Motor neuron (in vitro differentiated cells): ENCODE measurements around the gene EIF4A3. TPM values are rescaled to one million over a fixed set of nuclear protein-coding genes. Genes with fewer than 3 reads are reported as not detected.
"Not testable (repeated sequence)": the region's sequence is repeated elsewhere in the genome, so short reads cannot be mapped to it uniquely, and the experiment has no call there.

Source experiments
- ATAC-seq, 8 experiments: fragments of 200-7000 bp; cut with Tn5 transposase; replicated peaks in 6 of 8; 2 replicates each; pipeline ENCODE4 v1.8.0; 2021; ENCODE audit warnings: mild to moderate bottlenecking in 8 of 8, moderate library complexity in 8 of 8
- H3K27ac ChIP-seq, 2 donors: fragments of 250-450 bp; sonication (Bioruptor Pico); 2 replicates each; pipeline ENCODE4 v1.9.0; 2021; ENCODE audit warnings: antibody characterized with exemption in 2 of 2, mild to moderate bottlenecking in 2 of 2, moderate library complexity in 1 of 2
- H3K4me1 ChIP-seq, 2 donors: fragments of 250-450 bp; sonication (Bioruptor Pico); replicated peaks in 1 of 2; 2 replicates each; pipeline ENCODE4 v1.6.1; 2021; ENCODE audit warnings: antibody characterized with exemption in 2 of 2, mild to moderate bottlenecking in 2 of 2, moderate library complexity in 1 of 2
- H3K4me3 ChIP-seq, 5 donors: fragments of 250-450 bp; sonication (Bioruptor Pico); 2 replicates each; pipeline ENCODE4 v1.9.0; 2021; ENCODE audit warnings: antibody characterized with exemption in 5 of 5, mild to moderate bottlenecking in 5 of 5, moderate library complexity in 4 of 5
- WGBS, 10 experiments: fragments of 450-650 bp; shearing (Covaris generic); methylation state at CpG; one replicate each; pipeline ENCODE4 v1.0.0; 2022; 5-methylcytosine and 5-hydroxymethylcytosine counted together
- in situ Hi-C, 9 experiments: fragments of 400-800 bp; cut with MboI; loops; one replicate each; pipeline ENCODE4 v1.15.0; 2021; ENCODE audit warnings: low sequenced_read_pairs in 9 of 9, low pct_unique_long_range_greater_than_20kb in 2 of 9; ENCODE audit not compliant: unreplicated experiment in 9 of 9
- total RNA-seq, 8 experiments: library from RNA; unstranded; fragments of 300-600 nt; gene quantifications; 2 replicates each; pipeline versions ENCODE4 v1.2.3 to v1.2.4, GENCODE V29; 2022

Gene EIF4A3
- total RNA-seq, 8 experiments from 2014 or later: 63.4 to 192 (median 95.1) TPM

DNA sequence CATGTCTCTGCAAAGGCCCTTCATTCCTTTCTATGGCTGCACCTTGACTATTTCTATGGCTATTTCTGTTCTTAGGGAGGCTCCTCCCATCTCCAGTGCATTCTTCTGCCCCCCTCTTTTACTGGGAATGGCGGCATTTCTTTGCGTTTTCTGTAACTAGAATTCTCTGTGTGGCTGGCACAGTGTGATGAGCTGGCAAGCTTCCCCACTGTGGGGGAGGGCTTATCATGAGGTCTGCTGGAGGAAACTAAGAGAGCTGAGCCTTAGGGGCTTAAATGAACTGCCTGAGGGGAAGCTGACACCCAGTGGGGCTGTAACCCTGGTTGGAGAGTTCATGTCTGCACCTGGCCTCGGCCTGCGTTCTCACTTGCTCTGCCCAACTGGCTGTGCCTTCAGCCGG, 21.4 kb upstream of the EIF4A3 start:
- peak in 1 of 8 experiments; percentile 70 for ATAC-seq
- no peak overlapping the region for H3K27ac ChIP-seq
- 25 to 100% (median 69%) methylated on average over 2 to 5 of the region's 5 CpGs; no CpG with 5 or more reads in 2 of the 10 experiments for WGBS, 10 experiments

DNA sequence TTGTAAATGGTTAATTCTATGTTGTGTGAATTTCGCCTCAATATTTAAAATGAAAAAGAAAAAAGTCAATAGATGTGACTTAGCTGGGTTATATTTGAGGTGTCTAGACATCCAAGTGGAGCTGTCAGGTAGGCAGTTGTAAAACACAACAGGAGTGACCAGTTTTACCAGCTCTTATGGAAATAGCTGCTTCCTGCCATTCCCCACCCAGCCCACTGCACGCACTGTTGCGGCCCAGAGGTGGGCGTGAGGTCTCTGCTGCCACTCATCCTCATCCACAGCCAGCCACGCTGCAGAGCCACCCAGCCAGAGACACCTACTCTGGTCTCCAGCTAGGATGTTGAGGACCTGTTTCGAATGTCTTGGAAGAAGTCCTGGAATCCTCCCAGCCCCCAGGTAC, 19.5 kb upstream of the EIF4A3 start:
- WGBS, 10 experiments: 55 to 100% (median 100%) methylated on average over 1 to 4 of the region's 6 CpGs; no CpG with 5 or more reads in 7 of the 10 experiments
- in situ Hi-C loops: no loop called here
- Histone ChIP-seq H3K4me3 (no peak overlapping the region), H3K27ac (no peak overlapping the region), H3K4me1 (peaks cover 5% of the 10 kb centered on the region in 2 donors)
- ATAC-seq: no peak

More for the DNA sequence above, 21.4 kb upstream of the EIF4A3 start:
- Histone ChIP-seq H3K4me3 (no peak overlapping the region), H3K4me1 (peaks cover 0 to 5% of the 10 kb centered on the region in 2 donors)
- in situ Hi-C loops: no loop called here

DNA sequence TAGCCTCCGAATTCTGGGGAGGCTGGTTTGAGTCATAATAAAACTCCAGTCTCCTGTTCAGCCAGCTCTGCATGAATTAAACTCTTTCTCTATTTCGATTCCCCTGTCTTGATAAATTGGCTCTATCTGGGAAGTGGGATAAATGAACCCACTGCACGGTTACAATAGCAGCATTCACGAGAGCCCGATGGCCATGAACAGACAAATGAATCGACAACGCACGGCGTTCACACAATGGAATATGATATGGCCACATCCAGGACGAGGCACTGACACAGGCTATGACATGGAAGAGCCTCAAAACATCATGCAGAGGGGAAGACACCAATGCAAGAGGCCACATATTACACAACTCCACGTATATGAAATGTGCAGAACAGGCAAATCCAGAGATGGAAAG, 17.3 kb upstream of the EIF4A3 start:
- Histone ChIP-seq H3K4me1 (peaks cover 18 to 23% of the 10 kb centered on the region in 2 donors), H3K27ac (no peak overlapping the region), H3K4me3 (no peak overlapping the region)
- no peak for ATAC-seq
- 47 to 93% (median 73%) methylated on average over 3 to 11 of the region's 11 CpGs; no CpG with 5 or more reads in 3 of the 10 experiments for WGBS, 10 experiments
- in situ Hi-C loops: no loop called here

DNA sequence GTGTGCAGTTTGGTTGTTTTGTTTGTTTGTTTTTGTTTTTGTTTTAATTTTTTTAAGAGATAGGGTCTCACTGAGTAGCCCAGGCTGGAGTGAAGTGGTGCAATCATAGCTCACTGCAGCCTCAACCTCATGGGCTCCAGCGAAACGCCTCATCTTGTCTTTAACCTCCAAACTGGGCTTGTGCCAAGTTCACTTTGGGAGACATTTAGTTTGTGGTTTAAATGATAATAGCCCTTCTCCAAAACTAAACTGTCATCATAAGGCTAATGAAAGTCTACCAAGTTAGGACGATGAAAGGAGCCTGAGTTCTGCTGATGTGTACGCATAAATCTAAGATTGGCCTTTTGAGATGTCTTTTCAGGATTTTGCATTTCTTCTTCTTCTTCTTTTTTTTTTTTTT, 16.4 kb upstream of the EIF4A3 start:
- 70 to 100% (median 90%) methylated on average over 2 to 4 of the region's 4 CpGs; no CpG with 5 or more reads in 1 of the 10 experiments for WGBS, 10 experiments
- Histone ChIP-seq H3K4me3 (no peak overlapping the region), H3K27ac (no peak overlapping the region), H3K4me1 (peaks cover 16 to 23% of the 10 kb centered on the region in 2 donors)
- ATAC-seq: no peak
- in situ Hi-C loops: no loop called here

DNA sequence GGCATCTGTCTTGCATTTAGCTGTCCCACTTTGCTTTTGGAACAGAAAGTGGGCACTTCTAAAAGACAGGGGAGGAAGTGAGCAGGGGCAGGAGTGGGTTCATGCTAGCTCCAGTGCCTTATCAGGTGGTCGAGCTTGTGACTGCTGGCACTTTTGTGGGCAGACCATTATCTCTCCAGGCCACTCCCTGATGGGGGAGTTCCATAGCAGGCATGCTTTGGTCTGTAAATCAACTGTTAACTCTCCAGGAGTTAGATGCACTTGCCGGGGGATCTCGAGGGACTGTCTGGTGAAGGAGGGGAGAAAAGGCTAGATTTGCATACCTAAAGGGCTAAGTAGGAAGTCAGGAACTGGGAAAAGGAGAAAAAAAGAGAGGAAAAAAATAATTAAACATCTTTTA, 13.6 kb upstream of the EIF4A3 start:
- ATAC-seq: peak in 7 of 8 experiments; percentile 13 to 59 (median 33)
- no peak overlapping the region for H3K4me3 ChIP-seq
- peaks cover 13 to 23% of the 10 kb centered on the region in 2 donors for H3K4me1 ChIP-seq
- H3K27ac ChIP-seq: peak overlapping the region; percentile 61 to 68
- WGBS, 10 experiments: 0 to 72% (median 15%) methylated on average over 1 to 3 of the region's 3 CpGs; no CpG with 5 or more reads in 2 of the 10 experiments
- in situ Hi-C loops: no loop called here

DNA sequence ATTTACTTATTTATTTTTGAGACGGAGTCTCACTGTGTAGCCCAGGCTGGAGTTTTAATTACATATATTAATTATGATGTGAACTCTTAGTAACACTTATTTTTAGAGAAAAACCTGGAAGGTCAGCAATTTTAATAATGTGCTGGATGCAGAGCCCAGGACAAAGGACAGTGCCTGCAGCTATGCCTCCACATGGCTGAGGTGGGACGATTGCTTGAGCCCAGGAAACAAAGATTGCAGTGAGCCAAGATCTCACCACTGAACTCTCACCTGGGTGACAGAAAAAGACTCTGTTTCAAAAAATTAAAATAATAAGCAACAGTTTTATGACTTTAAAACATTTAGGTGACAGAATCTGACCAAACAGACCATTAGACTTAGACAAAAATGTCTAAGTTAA, 11.9 kb upstream of the EIF4A3 start:
- WGBS, 10 experiments: 57 to 100% (median 71%) methylated on average over 1 to 2 of the region's 2 CpGs; no CpG with 5 or more reads in 1 of the 10 experiments
- no peak overlapping the region for H3K4me3 ChIP-seq
- no peak for ATAC-seq
- no peak overlapping the region for H3K27ac ChIP-seq
- peaks cover 16 to 28% of the 10 kb centered on the region in 2 donors for H3K4me1 ChIP-seq
- in situ Hi-C loops: no loop called here

DNA sequence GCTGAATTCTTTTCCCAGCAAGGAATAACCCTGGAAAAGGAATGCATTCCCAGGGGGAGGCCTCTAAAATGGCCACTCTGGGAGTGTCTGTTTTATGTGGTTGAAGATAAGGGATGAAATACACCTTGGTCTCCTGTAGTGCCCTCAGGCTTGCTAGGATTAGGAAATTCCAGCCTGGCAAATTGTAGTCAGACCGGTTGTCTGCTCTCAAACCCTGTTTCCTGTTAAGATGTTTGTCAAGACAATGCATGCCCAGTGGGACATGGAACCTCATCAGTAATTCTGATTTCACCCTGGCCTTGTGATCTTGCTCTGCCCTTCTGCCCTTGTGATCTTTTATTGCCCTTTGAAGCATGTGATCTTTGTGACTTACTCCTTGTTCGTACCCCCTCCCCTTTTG, 8.7 kb upstream of the EIF4A3 start:
- ATAC-seq, in situ Hi-C loops, H3K4me3 ChIP-seq, H3K27ac ChIP-seq: not testable (repeated sequence)
- peaks cover 17 to 20% of the 10 kb centered on the region in 2 donors for H3K4me1 ChIP-seq
- 23 to 67% (median 29%) methylated on average over 1 to 2 of the region's 2 CpGs; no CpG with 5 or more reads in 4 of the 10 experiments for WGBS, 10 experiments

DNA sequence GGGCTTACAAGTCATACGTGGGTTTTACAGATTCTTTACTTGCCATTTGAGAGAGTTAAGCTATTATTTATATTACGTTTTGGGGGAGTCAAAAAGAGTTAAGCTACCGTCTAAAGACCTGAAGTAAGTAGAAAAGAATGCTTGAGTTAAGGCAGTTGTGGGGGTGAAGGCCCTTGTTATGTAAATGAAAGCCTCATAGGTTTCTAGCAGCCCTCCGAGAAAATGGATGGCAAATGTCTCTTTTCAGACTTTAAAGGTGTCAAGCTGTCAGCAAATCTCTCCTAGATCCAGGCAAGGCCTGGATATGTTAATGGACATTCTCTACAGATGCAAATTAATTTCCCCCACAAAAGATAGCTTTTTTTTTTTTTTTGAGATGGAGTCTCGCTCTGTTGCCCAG, 7.2 kb upstream of the EIF4A3 start:
- Histone ChIP-seq H3K4me1 (peaks cover 11% of the 10 kb centered on the region in 2 donors), H3K4me3 (no peak overlapping the region), H3K27ac (peak overlapping the region in 1 of 2 donors; percentile 6)
- 11 to 82% (median 27%) methylated on average over 1 to 4 of the region's 5 CpGs for WGBS, 10 experiments
- peak in 2 of 8 experiments; percentile 12 to 13 for ATAC-seq
- in situ Hi-C loops: no loop called here

DNA sequence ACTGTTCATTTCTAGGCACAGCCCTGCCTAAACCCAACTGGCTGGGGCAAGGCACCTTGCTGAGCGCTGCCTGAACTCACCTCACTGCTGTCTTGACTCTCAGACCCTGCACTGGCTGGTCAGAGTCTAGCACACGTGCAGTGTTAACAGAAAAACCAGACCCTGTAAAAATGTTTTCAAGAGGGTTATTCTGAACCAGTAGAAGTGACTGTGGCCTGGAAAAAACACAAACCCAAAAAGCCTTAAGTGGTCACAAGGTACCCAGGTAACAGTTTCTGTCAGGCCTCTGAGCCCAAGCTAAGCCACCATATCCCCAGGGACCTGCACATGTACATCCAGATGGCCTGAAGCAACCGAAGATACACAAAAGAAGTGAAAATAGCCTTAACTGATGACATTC, 6.1 kb upstream of the EIF4A3 start:
- ATAC-seq: no peak
- Histone ChIP-seq H3K27ac (no peak overlapping the region), H3K4me1 (peaks cover 13 to 16% of the 10 kb centered on the region in 2 donors), H3K4me3 (no peak overlapping the region)
- WGBS, 10 experiments: 40 to 100% (median 85%) methylated on average over 1 to 3 of the region's 3 CpGs; no CpG with 5 or more reads in 2 of the 10 experiments
- in situ Hi-C loops: no loop called here

DNA sequence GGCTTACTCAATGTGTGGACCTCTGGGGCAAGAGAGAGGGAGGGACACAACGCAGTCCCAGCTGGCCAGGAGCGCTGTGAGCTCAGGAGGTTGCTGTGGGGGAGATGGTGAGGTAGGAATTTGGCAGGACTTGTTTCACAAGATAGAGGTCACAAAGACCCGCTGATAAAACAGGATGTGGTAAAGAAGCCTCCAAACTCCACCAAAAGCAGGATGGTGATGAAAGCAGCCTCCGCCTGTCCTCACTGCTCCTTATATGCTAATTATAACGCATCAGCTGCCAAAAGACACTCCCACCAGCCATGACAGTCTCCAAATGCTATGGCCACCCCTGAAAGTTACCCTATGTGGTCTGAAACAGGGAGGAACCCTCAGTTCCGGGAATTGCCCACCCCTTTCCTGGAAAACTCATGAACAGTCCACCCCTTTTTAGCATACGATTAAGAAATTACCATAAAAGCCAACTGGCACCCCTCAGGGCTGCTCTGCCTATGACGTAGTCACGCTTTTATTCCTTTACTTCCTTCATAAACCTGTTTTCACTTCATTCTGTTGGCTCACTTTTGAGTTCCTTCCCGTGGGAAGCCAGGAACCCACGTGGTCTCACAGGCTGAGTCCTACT, 5.3 kb upstream of the EIF4A3 start:
- peak in 6 of 8 experiments; percentile 1 to 81 (median 40) for ATAC-seq
- WGBS, 10 experiments: 7 to 100% (median 75%) methylated on average over 1 to 10 of the region's 11 CpGs
- Histone ChIP-seq H3K27ac (no peak overlapping the region), H3K4me1 (peaks cover 13 to 16% of the 10 kb centered on the region in 2 donors), H3K4me3 (no peak overlapping the region)
- in situ Hi-C loops: no loop called here

DNA sequence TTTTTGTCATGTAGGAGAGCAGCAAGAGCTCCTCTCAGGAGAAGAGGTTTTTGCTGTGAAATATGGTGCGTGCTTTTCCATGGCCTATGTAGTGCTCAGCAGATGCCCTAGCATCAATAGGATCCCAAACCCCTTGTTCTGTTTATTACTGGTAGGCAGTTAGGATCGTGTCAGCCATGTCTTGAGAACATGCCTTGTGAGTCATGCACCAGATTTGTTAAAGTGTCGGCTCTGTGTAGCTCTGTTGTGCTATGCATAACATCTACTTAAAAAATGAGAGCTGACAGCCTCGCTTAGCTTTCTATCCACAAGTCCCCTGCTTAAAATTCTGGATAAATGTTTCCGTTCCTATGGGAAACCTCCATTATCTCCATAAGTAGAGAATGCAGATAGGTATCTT, 4.4 kb upstream of the EIF4A3 start:
- no peak overlapping the region for H3K4me3 ChIP-seq
- ATAC-seq: peak in 4 of 8 experiments; percentile 1 to 18 (median 7)
- in situ Hi-C loops: no loop called here
- H3K27ac ChIP-seq: peak overlapping the region in 1 of 2 donors; percentile 33
- 14 to 80% (median 43%) methylated on average over 1 to 5 of the region's 5 CpGs; no CpG with 5 or more reads in 4 of the 10 experiments for WGBS, 10 experiments
- H3K4me1 ChIP-seq: peaks cover 13 to 16% of the 10 kb centered on the region in 2 donors

DNA sequence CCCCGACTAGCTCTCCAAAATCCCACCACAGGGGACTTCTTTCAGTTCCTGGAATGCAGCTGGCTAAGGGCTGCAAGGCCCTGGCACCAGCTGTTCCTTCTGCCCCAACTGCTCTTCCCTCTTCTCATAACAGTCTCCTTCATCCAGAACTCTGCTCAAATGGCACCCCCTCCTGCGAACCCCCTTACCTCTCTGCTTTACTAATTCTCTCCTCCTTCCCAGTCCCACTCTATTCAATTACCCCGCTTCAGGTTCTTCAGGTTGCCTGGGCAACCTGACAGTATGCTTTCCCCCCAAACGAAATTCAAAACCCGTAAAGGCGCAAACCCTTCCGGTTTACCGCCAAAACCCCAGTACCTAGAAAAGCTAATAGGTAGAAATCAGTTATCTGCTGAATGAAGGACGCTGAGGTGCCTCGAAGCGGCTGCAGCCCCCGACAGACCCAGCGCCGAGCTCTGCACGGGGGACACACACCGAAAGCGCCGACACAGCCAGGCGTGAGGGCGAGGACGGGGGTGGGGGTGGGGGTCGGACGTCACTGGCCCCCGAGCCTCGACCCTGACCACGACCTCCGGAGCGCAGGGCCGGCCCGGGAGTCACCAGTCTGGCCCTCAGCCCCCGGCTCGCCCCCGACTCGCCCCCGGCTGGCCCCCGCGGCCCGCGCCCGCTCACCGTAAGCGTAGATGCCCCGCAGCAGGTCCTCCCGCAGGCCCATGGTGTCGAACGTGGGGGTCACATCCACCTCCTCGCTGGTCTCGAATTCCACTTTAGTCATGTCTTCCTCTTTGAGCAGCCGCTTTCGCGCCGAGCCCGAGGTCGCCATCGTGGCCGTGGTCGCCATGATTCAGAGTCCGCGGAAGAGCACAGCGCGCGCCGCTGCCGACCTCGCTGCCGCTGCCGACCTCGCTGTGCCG, 550 bp downstream of the EIF4A3 start:
- ATAC-seq: peak in 7 of 8 experiments; percentile 0 to 32 (median 19)
- H3K4me1 ChIP-seq: peaks cover 18 to 19% of the 10 kb centered on the region in 2 donors
- WGBS, 10 experiments: 0 to 2% (median 0%) methylated on average over 1 to 8 of the region's 69 CpGs
- peak overlapping the region; percentile 61 to 81 for H3K27ac ChIP-seq
- peak overlapping the region; percentile 73 to 88 (median 75) for H3K4me3 ChIP-seq
- in situ Hi-C loops: no loop called here
